ENCODE data around the gene SNX25.
"Not testable (repeated sequence)": the region's sequence is repeated elsewhere in the genome, so short reads cannot be mapped to it uniquely, and the experiment has no call there.

Gene SNX25

DNA sequence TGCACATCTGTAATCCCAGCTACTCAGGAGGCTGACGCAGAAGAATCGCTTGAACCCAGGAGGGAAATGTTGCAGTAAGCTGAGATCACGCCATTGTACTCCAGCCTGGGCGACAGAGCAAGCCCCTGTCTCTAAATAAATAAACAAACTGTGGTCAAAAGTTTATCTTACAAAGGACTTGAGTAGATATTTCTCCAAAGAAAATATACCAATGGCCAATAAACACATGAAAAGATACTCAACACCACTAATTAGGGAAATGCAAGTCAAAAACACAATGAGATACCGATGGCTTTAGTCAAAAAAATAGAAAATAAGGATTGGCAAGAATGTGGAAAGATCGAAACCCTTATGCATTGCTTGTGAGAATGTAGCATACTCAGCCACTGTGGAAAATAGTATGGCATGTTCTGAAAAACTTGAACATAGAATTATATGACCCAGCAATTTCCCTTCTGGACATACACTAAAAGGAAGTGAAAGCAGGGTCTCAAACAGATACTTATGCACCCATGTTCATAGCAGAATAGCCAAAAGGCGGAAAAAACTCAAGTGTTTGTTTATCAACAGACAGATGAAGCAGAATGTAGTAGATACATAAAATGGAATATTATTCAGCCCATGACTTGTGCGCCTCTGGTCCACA is 3.6 kb upstream of the SNX25 start:
- no peak for DNase-seq (ENCODE audit: low read depth)
- no peak overlapping the region for H3K4me3 ChIP-seq (ENCODE audit: low read depth, low read length)
- TF ChIP-seq, protein P1, sequence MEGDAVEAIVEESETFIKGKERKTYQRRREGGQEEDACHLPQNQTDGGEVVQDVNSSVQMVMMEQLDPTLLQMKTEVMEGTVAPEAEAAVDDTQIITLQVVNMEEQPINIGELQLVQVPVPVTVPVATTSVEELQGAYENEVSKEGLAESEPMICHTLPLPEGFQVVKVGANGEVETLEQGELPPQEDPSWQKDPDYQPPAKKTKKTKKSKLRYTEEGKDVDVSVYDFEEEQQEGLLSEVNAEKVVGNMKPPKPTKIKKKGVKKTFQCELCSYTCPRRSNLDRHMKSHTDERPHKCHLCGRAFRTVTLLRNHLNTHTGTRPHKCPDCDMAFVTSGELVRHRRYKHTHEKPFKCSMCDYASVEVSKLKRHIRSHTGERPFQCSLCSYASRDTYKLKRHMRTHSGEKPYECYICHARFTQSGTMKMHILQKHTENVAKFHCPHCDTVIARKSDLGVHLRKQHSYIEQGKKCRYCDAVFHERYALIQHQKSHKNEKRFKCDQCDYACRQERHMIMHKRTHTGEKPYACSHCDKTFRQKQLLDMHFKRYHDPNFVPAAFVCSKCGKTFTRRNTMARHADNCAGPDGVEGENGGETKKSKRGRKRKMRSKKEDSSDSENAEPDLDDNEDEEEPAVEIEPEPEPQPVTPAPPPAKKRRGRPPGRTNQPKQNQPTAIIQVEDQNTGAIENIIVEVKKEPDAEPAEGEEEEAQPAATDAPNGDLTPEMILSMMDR (IDR thresholded peaks at IDR 0.05; ENCODE audit: control insufficient read depth, extremely low read depth, insufficient read depth), result no peak

DNA sequence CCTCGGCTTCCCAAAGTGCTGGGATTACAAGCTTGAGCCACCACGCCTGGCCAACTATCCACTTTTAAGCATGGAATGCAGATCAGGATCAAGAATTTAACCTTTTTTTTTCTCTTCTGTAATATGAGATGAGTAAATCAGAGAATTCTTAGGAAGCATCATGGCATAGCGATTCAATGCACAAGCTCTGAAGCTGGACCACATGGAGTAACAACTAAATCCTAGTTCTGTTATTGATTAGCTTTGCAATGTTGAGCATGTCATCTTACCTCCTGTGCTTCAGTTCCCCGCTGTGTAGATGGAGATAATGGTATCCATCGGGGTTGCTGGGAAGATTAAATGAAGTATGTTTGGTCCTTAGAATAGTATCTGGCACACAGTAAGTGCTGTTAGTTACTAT is 1.9 kb upstream of the SNX25 start:
- TF ChIP-seq, protein P1 (IDR thresholded peaks at IDR 0.05; ENCODE audit: control insufficient read depth, extremely low read depth, insufficient read depth), result no peak
- no peak for DNase-seq (ENCODE audit: low read depth)
- H3K4me3 ChIP-seq (ENCODE audit: low read depth, low read length), result no peak overlapping the region

DNA sequence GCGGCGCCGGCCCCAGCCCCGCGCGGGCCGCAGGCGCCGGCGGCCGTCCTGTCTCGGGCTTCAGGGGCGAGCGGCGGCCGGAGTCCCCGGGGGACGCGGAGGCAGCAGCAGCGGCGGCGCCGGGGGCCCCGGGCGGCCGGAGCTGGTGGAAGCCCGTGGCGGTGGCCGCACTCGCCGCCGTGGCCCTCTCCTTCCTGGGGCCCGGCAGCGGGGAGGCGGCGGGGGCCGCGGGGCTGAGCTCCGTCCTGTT is 379 bp downstream of the SNX25 start:
- H3K4me3 ChIP-seq (ENCODE audit: low read depth, low read length), result peak overlapping the region; percentile 70
- not testable (repeated sequence) for DNase-seq (ENCODE audit: low read depth)

DNA sequence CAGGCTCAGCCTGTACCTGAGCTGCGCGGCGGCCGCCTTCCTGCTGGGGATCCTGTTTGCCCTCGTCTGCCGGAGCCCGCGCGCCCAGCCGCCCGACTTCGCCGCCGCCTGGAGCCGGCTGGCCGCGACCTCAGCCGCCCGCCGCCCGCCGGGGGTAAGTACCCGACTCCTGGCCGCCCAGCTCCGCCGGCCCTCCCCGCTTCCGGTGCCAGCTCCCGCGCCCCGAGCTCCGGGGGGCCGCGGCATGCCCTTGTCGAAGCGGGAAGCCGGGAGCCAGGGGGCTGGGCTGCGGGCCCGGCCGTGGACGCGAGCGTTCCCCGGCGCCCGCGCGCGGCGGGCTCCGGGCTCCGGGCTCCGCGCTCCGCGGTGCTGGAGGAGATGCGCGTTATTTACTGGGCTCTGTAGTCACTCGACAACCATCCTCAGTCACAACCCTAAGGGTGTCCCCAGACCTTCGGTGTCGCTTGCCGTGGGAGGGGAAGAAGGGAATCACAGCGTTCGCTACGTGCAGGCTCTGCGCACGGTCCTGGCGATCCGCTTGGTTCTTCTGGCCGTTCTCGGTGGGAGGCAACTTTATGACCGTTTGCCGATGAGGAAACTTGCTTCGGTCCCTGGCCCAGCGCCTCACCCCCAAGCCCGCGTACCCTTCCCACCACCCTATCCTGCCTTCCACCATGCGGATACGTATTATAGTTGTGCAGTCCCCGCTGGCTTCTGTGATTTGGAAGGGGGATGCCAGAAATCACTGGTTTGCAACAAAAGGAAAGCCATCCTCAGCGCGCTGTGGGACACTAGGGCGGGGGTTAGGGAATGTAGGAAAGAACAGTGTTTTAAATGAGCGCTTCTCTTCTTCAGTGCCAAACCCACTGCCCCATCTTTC is 944 bp downstream of the SNX25 start:
- H3K4me3 ChIP-seq (ENCODE audit: low read depth, low read length), result peak overlapping the region; percentile 70
- DNase-seq (ENCODE audit: low read depth), result no peak
- TF ChIP-seq, protein P1 (IDR thresholded peaks at IDR 0.05; ENCODE audit: control insufficient read depth, extremely low read depth, insufficient read depth), result no peak

DNA sequence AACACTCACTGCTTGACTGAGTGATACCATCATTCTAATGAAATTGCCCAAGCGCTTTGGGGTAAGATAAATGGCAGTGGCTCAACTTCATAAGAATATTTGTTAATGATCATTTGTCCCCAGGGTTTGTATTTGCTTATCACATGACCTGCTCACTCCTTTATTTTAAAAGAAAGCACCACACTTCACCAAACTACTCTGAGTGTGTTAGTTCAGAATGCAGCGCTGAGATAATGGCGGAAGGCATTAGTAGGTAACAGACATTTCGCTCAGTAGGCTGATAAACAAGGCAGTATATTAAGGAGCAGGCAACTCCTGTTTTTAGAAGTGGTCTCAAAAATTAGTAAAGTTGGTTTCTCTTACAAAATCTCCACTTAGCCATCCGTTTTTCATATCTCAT is 1.6 kb downstream of the SNX25 start:
- H3K4me3 ChIP-seq (ENCODE audit: low read depth, low read length), result peak overlapping the region; percentile 70
- DNase-seq (ENCODE audit: low read depth), result no peak
- TF ChIP-seq, protein P1 (IDR thresholded peaks at IDR 0.05; ENCODE audit: control insufficient read depth, extremely low read depth, insufficient read depth), result no peak

DNA sequence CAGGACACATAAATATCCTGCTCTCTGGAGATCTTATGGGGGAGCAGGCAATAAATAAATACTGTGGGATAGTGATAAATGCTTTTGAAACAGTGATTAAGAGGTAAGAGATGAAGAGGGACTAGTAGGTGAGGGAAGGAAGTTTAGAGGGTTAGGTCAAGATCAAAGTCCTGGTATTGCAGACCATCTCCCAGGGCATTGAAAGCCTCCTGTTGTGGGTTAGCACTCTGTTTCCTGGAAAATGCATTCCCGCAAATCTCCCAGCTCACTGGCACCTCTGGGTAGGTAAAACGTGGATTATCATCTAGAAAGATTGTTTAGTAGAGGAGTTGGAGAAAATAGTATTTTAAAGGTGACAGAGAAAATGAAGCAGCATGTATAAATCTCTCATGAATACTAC is 2.2 kb downstream of the SNX25 start:
- DNase-seq (ENCODE audit: low read depth), result no peak
- TF ChIP-seq, protein P1 (IDR thresholded peaks at IDR 0.05; ENCODE audit: control insufficient read depth, extremely low read depth, insufficient read depth), result no peak
- peak overlapping the region; percentile 70 for H3K4me3 ChIP-seq (ENCODE audit: low read depth, low read length)

DNA sequence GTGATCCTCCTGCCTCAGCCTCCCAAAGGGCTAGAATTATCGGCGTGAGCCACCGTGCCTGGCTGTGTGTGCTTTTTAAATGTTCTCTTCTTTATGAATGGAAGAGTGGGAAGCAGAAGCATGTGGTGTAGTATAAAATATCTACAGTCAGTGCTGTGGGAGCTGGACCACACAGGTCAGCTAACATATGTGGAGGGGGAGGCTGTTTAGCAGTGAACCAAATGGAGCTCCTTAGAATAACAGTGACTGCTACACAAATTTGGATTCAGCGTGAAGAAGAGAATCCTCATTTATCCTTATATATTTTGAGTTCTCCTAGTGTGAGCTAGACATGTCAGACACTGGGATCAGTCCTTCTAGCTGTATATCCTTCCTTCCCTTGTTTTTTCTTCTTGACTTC is 3.2 kb downstream of the SNX25 start:
- DNase-seq (ENCODE audit: low read depth), result no peak
- TF ChIP-seq, protein P1 (IDR thresholded peaks at IDR 0.05; ENCODE audit: control insufficient read depth, extremely low read depth, insufficient read depth), result no peak
- no peak overlapping the region for H3K4me3 ChIP-seq (ENCODE audit: low read depth, low read length)
